HG03196 (cell line): ENCODE measurements around the gene RSKR.
"Not testable (repeated sequence)": the region's sequence is repeated elsewhere in the genome, so short reads cannot be mapped to it uniquely, and the experiment has no call there.

Experiments
- ATAC-seq: cut with Tn5 transposase; IDR thresholded peaks from one replicate; pipeline ENCODE4 v1.9.1; 2021; ENCODE audit not compliant: unreplicated experiment

RSKR gene

DNA sequence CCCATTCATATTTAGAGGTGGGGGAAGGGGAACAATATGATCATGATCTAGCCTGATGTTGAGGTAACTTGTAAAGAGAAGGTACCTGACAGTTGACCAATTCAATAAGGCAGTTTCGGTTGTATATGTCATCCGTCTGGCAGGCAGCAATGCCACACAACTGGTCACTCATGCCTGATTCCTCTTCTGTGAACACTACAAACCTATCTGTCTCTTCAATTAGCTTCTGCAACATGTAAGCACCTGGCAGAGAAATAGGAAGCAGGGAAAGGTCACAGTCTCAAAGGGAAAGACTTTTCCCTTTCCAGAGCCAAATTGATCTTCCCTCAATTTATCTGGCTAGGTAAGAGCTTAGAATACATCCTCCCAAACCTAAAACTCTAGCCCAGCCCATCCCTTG, 10.2 kb upstream of the RSKR start:
- no peak for ATAC-seq

DNA sequence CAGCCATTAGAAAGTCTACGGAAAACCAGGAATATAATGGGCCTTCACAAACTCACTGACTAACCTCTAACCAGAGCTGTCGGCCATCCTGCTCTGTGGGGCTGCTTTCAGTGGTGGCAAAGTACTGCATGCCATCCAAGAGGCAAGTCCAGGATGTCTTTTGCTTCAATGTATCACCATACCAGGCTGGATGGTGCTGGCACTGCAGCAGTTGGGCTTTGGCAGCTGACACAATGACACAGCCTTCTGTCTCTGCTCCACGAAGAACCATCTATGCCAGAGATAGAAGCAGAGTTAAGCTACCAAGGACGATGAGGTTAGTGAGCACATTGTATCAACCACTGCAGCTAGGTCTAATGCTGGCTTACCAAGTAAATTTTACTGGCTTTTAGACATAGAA, 9.7 kb upstream of the RSKR start:
- no peak for ATAC-seq

DNA sequence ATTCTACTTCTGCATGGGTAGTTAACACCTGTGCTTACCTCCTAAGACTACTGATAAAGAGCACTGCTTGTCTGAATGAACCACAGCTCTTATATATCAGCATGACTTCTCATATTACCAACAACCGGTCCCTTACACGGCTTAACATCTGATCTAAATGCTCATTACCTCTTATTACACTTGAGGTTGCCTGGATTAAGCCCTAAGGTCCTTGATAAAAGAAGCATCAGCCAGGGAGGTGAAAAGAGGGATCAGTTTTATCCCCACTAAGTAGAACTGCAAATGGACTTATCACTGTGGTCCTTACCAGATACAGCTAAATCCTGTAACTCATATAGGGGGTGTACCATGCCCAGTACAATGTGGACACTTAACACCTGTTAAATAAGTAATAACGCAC, 8.2 kb upstream of the RSKR start:
- no peak for ATAC-seq

DNA sequence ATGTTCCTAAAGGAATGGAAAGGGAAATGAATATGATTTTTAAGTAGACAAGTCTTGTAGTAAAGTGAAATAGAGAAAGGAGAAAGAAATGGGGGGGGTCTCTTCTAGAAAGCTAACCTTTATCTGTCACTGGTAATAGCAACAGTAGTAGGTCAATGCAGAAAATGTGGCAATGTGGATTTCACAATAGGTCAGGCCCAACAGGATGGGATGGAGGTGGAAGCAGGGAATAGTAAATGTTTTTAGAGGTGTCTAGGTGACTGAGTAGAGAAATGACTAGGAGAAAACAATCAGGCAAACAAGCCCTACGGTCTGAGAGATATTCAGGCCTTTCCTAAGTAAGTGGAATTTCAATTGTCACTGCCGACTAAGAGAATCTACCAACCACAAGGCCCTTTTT, 6.0 kb upstream of the RSKR start:
- no peak for ATAC-seq

DNA sequence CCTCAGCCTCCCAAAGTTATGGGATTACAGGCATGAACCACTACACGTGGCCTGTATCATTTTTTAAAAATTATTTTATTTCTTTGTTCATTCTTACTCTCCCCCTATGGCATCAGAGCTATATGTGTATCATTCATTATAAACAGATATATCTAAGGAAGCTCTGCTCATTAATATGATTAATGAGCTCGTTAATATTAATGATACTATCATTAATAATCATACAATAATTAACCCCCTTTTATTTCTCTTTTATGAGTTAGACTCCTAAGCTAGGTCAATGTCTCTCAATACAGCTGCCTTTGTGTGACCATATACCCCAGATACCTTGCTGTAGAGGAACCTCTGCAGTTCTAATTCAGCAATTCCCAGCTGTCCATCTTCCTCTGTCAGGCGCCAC, 4.5 kb upstream of the RSKR start:
- ATAC-seq = no peak

DNA sequence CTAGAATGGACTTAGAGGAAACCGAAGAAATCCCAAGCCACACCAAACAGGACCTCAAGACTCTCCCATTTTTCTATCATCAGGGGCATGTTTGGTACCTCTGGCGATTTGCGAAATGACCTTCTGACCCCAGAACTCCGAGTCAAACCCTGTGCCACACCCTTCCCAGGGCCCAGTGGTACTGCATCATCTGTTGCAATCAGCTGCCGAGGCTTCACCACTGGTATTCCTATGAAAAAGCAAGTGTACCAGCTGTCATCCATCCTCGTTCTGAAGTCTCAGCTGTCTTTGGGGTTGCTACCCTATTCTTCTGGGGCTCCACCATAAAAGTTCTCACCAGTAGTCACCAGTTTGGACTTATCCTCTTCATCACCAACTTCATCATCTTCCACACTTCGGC, 2.3 kb upstream of the RSKR start:
- ATAC-seq = no peak

DNA sequence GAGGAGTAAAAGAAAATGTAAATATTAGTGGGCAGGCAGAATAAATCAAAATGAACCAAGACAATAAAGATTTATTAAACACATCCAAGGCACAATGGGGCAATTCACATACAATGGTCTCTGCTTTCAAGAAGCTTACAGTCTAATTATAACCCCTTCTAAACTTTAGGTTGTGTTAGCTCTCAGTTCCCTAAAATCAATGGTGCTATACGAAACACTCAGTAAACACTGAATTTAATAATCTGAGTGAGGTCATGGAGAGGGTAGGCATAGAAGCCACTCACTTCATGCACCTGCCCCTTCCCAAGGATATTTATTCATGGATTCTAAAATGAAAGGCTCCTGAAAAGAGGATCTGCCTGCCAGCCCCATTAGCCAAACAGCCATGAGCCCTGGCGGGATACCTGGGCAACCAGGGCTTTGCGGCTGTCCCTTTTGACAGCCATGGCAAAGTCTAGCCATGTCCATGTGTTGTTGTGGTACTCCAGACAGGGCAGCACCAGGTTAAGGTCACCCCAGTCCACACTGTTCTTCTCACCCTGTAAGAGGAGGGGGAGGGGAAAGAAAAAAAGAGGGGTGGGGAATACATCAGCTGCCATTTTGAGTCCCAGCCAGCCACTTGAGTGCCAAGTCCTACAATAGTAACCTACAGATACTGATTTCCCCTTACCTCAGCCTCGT, 1.4 kb upstream of the RSKR start:
- ATAC-seq = no peak

DNA sequence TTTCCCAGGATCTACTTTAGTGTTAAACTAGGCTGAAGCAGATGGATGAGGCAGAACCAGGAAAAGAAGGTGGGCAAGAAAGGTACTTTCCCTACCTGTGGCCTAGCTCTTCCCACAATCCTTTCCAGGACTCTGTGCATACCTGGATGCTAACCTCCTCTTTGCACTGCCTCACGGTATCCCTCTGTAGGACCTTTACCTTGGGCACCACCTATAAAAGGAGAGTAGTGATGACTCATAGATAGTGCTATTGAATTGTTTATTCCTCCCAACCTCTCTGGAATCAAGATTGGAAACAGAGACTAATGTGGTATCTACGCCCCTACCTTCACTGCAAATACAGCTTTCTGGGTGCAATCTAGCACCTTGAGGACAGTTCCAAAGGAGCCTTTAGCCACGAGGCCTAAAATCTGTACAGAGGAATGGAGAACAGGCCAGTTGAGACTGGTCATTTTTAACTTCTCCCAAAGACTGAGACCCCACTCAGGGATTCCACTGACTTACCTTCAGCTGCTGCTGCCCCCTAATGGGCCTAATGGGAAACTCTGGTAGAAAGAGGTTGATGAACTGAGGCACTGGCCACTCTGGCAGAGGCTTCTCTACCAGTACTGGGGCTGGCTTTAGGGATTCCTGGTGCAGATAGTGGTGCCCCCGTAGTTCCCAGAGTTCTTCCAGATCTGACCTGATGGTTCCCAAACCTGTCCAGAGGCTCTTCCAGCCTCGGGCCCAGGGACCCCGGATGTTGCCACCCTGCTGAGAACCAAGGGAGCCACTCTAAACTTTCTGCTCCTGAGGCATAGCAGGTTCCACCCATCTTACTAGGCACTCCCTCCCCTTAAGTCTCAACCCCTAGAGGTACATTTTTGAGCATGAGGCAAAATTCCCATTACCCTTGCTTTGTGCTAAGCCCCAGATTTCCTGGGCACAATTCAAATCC, 781 bp downstream of the RSKR start:
- no peak for ATAC-seq

DNA sequence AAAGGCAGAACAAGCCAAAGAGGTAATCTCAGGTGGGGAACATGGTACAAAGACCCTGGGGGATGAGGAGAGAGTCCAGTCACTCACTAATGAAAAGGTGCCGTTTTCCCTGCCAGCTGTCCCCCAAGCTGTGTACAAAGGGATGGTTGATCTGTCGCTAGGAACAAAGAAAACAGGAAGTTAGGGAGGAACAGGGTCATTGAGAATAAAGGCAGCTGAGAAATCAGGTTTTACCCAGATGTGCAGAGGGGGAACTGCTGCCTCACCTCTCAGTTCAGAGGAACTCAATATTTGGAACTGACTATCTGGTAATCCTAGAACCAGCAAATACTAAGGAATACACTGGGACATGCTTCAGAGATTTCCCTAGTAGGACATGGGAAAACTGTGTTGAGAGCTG, 1.5 kb downstream of the RSKR start:
- no peak for ATAC-seq

DNA sequence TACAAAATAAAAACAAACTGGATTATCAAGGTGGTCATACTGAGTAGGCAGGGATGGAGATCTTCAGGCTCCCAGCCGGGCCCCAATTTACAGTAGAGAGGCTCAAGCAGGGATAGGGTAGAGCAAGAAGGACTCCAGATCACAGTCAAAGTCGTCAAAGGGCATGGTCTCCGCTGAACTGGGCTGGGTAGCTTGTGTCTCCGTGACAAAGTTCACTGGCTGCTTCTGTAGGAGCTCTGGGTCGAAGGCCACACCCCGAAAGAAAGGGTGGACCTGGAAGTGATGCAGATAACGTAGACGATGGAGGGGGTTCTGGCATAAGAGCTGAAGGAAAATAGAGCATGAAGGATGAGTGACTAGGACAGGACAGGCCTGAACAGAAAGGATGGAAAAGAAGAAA, 3.6 kb downstream of the RSKR start:
- ATAC-seq = no peak

DNA sequence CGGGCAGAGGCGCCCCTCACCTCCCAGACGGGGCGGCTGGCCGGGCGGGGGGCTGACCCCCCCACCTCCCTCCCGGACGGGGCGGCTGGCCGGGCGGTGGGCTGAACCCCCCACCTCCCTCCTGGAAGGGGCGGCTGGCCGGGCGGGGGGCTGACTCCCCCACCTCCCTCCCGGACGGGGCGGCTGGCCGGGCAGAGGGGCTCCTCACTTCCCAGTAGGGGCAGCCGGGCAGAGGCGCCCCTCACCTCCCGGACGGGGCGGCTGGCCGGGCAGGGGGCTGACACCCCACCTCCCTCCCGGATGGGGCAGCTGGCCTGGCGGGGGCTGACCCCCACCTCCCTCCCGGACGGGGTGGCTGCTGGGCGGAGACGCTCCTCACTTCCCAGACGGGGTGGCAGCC, 10.0 kb downstream of the RSKR start:
- ATAC-seq = not testable (repeated sequence)

DNA sequence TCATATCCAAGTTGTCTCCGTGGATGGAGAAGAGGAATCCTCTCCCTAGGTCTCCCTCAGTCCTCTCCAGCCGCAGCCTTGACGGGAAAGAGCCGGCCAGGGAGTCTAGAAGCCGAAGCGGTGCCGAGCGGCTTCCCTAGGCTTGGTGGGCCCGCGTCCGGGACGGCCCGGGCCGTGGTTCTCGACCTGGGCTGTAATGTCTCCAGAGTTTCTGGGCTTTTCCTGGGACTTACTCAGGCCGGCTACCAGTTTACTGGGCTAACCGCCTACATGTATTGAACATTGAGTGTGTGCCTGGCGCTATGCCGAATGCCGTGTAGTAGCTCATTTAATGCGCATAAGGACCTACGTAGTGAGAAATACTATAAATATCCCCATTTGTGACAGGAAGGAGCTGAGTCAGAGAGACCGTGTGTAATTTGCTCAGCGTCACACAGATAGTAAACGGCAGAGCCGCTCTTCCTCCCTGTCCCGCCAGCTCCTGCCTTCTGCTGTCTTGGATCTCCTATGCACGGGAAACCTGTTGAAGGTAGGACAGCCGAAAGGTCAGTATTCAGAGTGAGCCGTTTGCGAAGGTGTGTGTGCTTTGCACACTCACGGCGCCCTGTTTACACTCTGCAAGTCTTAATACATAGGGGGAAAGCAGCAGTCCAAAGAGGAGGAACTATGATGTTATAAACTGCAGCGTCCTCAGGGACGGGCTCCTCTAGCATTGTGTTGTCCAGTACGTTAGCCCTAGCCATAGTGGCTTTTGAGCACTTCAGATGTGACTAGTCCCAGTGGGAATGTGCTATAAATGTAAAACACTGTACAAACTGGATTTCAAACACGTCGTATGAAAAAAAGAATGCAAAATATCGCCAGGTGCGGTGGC, 14.4 kb downstream of the RSKR start:
- peak; percentile 48 for ATAC-seq

DNA sequence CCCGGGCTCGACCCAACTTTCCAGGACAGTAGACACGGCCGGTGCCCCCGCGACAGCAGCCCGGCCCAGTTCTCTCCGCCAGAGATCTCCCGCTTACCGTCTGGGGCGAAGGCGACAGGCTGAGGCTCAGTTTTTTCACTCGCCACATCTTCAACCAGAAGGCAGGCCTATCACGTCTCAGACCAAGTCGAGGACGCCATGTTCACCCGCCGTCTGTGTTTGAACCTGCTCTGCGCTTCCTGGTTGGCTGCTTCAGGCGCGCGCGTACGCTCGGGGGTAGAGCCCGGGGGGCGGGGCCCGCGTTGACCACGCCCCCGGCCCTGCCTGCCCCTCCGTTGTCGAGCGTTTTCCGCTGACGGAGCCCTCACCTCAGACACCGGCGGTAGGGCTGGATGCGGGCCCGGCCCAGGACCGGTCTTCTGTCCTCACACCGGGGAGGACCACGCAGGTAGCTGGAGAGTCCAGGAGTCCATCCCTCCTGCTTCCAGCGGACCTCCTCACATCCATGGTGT, 15.1 kb downstream of the RSKR start, which contains the start of gene SPAG5:
TSS of gene SPAG5 (minus strand) at position 227 of the 512 bp plus-strand sequence. CDS start at position 148, 79 bp downstream.
- ATAC-seq = peak; percentile 87

DNA sequence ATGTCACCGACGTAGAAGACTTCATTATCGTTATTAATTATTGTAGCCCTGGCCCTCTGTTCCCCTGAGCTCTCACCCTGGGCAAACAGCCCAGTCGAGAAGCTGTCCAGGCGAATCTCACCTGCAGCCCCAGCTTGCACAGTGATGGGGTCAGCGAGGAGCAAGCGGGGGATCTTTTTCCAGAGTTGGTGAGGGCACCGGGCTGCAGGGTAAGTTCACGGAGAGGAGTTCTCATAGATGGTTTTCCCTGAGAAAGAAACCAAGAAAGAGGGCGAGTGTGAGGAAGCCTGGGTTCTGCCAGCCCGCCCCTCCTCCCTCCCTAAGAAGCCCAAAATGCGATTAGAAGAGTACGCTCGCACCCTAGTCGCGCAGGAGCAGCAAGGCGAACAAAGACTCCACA, 15.6 kb downstream of the RSKR start:
- ATAC-seq = no peak

DNA sequence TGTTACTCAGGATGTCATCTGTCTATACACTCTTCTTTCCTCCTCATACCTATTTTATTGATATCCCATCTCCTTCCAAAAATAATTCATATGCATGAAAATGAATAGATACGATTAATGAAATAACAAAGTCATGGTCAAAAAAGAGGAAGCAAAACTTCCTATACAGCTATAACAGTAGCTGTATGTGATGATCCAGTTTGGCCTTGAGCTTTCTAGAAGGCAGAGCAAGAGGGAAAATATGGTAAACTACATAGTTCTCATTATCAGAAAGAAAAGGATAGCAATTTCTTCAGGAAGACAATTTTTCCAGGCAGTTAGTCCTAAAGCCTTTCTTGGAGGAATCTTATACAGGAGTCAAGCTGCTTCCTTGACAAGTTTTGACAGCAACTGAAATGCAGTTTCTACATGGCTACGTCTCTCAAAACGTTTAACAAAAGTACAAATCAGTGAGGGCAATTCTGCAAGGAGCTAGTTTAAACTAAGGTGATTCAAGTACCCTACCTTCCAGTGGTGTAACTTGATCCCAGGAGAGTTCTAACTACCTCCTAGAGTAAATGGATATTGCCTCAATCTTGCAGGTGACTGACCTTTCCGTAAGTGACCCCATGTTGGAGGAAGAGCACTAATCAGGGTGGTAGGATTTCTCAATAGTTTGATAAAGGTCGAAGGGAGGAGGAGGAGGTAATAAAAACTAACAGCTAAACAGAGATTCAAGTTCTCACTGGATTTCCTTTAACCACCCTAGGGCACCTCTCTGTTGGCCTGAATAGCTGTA, 16.2 kb downstream of the RSKR start:
- no peak for ATAC-seq

DNA sequence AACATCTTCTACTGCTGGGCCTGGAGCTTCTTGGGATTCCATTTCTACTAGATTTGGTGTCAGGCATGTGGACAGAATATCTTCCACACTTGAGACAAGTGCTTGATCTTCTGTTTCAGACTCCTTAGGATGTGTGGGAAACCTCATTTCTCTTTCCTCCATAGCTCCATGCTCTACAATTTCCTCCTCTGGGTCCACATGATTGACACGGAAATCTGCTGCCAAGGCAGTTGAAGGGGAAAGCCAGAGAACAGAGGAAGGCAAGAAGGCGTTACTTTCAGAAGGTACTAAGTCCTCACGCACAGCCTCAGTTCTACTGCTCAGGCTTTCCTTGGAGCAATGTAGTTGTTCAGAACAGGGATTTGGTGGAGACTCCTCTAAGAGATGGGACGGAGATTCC, 21.7 kb downstream of the RSKR start:
- ATAC-seq = no peak

DNA sequence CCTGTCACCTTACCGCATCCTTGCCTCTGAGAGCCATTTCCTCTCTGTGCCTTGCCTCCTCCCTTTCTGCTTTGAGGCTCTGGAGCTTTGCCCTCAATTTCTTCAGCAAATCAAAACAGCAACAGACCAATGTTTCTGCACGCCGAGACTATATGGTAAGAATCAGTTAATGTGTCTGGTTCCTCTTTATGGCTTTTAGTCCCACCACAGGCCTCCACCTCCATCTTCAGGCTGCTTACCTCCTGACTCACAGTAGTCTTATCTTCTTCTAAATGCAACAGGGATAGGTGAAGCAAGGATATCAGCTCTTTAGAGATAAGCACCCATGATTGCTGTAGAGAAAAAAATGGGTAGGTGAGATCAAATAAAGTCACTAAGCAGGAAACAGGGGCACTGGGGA, 28.1 kb downstream of the RSKR start:
- ATAC-seq = no peak

DNA sequence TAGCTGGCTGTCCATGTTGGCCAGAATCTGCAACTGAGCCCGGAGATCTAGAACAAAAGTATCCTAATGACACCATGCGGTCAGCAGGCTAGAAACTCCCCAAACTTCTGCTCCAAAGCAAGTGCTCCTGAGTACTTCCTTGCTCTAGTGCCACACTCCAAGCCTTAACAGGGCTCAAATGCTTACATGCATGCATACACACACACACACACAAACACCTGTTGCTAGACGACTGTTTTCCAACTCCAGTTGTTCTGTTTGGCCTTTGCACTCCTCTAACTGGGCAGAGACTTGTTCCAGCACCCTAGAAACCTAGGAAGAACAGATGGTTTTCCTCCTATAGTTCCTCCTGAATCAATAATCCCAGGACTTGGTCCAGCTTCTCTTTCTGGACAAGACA, 29.6 kb downstream of the RSKR start:
- no peak for ATAC-seq

DNA sequence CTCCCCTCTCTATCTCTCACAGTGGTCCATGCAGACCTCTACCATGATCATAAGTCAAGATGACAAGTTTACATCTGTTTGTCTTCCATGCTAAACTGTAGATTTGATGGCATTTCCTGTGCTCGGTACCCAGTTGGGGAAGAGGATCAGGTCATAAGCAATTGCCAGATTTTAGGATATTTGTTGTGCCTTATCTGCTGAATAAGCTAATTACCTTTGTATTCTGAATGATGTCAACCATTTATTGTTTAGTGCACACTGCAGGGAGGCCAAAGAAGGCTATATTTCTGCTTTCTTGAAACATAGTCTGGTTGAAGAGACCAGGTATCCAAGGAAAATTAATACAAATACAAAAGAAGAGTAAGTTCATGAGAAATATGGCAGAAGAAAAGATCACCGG, 31.5 kb downstream of the RSKR start:
- ATAC-seq = no peak

DNA sequence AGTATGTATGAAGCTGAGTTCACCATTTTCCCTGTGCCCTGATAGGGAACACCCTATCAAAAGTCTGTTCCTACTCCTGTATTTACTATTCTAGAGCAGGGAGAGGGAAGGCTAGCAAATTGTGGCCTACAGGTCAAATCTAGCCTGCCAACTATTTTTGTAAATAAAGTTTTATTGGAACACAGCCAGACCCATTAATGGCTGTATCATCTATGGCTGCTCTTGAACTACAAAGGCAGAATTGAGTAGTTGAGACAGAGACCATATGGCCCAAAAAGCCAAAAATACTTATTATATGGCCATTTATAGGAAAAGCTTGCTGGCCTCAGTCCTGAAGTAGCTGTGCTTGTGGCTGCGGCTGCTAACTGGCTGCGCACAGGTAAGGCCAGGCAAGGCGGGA, 33.0 kb downstream of the RSKR start:
- no peak for ATAC-seq
